Osteoblast (primary cell): Measurements from ENCODE around the gene NFATC3. TPM values are rescaled to one million over a fixed set of nuclear protein-coding genes. Genes with fewer than 3 reads are reported as not detected.

Source experiments
- DNase-seq: peaks from one replicate; pipeline ENCODE4 v3.0.0; 2011; ENCODE audit warnings: low spot score, mixed read lengths; ENCODE audit not compliant: insufficient read length; ENCODE audit errors: missing footprints
- H2AFZ ChIP-seq: 2 replicates; pipeline ENCODE4 v1.6.0; 2011; ENCODE audit warnings: mild to moderate bottlenecking, low read length
- H3K27ac ChIP-seq: 2 replicates; pipeline ENCODE4 v1.5.1; 2011; ENCODE audit warnings: mild to moderate bottlenecking, low read depth, low read length, moderate library complexity
- H3K27me3 ChIP-seq: 2 replicates; pipeline ENCODE4 v1.6.0; 2012; ENCODE audit warnings: mild to moderate bottlenecking, control low read depth, inconsistent platforms, low read length, moderate library complexity; ENCODE audit not compliant: insufficient read depth
- H3K36me3 ChIP-seq: 2 replicates; pipeline ENCODE4 v1.5.1; 2011; ENCODE audit warnings: mild to moderate bottlenecking, low read length, control low read depth, moderate library complexity; ENCODE audit not compliant: insufficient read depth
- H3K4me1 ChIP-seq: 2 replicates; pipeline ENCODE4 v1.5.1; 2011; ENCODE audit warnings: mild to moderate bottlenecking, low read length, control low read depth, moderate library complexity; ENCODE audit not compliant: insufficient read depth
- H3K4me2 ChIP-seq: 2 replicates; pipeline ENCODE4 v1.6.0; 2011; ENCODE audit warnings: mild to moderate bottlenecking, low read length; ENCODE audit not compliant: insufficient read depth
- H3K4me3 ChIP-seq: fragments of 200-600 bp; sonication (generic); 3 replicates; pipeline ENCODE4 v1.5.1; 2012; ENCODE audit warnings: mild to moderate bottlenecking, low read length, inconsistent platforms; ENCODE audit not compliant: insufficient read depth
- H3K79me2 ChIP-seq: 2 replicates; pipeline ENCODE4 v1.6.0; 2012; ENCODE audit warnings: mild to moderate bottlenecking, low read length, control low read depth, inconsistent platforms; ENCODE audit not compliant: insufficient read depth
- H3K9me3 ChIP-seq: 2 replicates; pipeline ENCODE4 v1.5.1; 2011; ENCODE audit warnings: low read depth, low read length, control low read depth
- H4K20me1 ChIP-seq: 2 replicates; pipeline ENCODE4 v1.6.0; 2012; ENCODE audit warnings: mild to moderate bottlenecking, low read length, control low read depth; ENCODE audit not compliant: insufficient read depth
- total RNA-seq: library from RNA; depleted of rRNA; stranded (reverse); fragments of >200 nt; gene quantifications from 2 replicates; pipeline ENCODE4 v1.2.3, GENCODE V29; 2012
- TF ChIP-seq, protein P1 (sequence below): IDR thresholded peaks from 2 replicates; pipeline ENCODE4 v1.5.1; 2011; ENCODE audit warnings: mild to moderate bottlenecking, low read depth, low read length, moderate library complexity; ENCODE audit errors: extremely low read depth

Gene NFATC3
- total RNA-seq, 1 donor, result 36.2 TPM

DNA sequence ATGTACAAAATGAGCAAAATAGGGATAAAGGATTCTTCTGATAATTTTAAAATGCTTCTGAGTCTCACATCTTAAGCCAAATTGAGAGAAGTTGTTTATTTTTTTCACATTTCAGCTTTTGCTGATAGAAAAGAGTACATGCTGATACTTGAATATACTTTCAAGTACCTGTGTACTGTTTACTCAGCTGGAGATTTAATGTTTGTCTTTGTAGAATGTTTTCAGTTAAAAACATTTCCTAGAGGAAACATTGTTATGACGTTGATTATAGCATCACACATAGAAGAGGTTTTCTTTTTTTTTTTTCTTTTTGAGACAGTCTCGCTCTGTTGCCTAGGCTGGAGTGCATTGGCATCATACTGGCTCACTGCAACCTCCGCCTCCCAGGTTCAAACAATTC is 131.1 kb downstream of the NFATC3 start:
- no peak overlapping the region for H3K27ac ChIP-seq
- H3K27me3 ChIP-seq, result no peaks in the 10 kb centered on the region
- no peaks in the 10 kb centered on the region for H4K20me1 ChIP-seq
- no peak overlapping the region for H3K4me3 ChIP-seq
- peaks cover 2% of the 10 kb centered on the region for H3K79me2 ChIP-seq
- no peaks in the 10 kb centered on the region for H3K36me3 ChIP-seq
- H3K9me3 ChIP-seq, result no peaks in the 10 kb centered on the region
- TF ChIP-seq, protein P1, sequence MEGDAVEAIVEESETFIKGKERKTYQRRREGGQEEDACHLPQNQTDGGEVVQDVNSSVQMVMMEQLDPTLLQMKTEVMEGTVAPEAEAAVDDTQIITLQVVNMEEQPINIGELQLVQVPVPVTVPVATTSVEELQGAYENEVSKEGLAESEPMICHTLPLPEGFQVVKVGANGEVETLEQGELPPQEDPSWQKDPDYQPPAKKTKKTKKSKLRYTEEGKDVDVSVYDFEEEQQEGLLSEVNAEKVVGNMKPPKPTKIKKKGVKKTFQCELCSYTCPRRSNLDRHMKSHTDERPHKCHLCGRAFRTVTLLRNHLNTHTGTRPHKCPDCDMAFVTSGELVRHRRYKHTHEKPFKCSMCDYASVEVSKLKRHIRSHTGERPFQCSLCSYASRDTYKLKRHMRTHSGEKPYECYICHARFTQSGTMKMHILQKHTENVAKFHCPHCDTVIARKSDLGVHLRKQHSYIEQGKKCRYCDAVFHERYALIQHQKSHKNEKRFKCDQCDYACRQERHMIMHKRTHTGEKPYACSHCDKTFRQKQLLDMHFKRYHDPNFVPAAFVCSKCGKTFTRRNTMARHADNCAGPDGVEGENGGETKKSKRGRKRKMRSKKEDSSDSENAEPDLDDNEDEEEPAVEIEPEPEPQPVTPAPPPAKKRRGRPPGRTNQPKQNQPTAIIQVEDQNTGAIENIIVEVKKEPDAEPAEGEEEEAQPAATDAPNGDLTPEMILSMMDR, result no peak
- DNase-seq, result no peak
- no peaks in the 10 kb centered on the region for H3K4me1 ChIP-seq
- H3K4me2 ChIP-seq, result no peak overlapping the region
- H2AFZ ChIP-seq, result no peak overlapping the region

DNA sequence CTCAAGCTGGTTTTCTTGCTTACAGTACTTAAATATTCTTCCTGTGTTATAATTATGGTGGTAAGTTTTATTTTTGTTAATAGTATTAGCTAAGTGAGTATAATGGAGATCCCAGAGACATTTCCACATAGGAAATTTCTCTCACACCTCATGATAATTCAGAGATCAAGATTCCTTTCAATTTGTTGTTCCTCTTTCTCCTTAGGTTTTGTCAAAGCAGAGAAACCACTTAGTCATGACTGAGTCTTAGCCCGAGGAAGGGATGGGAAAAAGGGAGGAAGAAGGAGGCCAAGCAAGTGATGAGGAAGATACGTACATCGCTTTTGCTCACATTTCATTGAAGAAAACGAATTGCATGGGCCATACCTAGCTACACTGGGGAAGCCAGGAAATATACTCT is 132.3 kb downstream of the NFATC3 start:
- DNase-seq, result no peak

DNA sequence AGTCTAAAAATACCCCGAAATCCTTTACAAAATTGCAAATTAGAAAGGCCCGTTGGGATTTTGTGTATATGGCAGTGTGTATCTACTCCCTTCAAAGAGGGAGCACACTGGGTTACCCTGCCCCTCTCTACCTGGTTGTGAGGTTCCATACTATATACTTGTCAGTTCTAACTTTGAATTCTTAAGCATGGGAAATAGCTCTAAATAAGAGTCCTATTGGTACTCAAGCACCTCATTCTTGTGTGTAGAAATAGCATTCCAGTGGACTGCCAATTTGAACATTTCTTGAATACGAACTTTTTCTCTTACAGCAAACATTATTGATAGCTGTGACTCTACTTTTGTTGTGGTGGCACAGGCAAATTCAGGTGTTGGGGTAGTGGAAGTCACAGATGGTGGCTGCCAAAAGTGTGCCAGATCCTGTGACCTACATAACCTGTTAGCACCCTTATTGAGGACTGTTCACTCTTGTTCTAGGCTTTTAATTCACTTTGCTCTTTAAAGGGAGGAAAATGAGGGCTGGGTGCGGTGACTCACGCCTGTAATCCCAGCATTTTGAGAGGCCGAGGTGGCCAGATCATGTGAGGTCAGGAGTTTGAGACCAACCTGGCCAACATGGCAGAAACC is 134.7 kb downstream of the NFATC3 start:
- Histone ChIP-seq H3K4me3 (no peak overlapping the region), H3K27ac (no peak overlapping the region), H3K27me3 (no peaks in the 10 kb centered on the region), H4K20me1 (no peaks in the 10 kb centered on the region), H3K9me3 (no peaks in the 10 kb centered on the region), H3K4me2 (no peak overlapping the region), H3K79me2 (no peaks in the 10 kb centered on the region), H2AFZ (no peak overlapping the region), H3K36me3 (no peaks in the 10 kb centered on the region), H3K4me1 (no peaks in the 10 kb centered on the region)
- TF ChIP-seq, protein P1, result no peak
- DNase-seq, result peak; percentile 43

More for the DNA sequence above, 132.3 kb downstream of the NFATC3 start:
- H3K36me3 ChIP-seq, result no peaks in the 10 kb centered on the region
- no peak overlapping the region for H2AFZ ChIP-seq
- no peaks in the 10 kb centered on the region for H3K27me3 ChIP-seq
- no peaks in the 10 kb centered on the region for H3K9me3 ChIP-seq
- H3K27ac ChIP-seq, result no peak overlapping the region
- TF ChIP-seq, protein P1, result no peak
- H3K4me2 ChIP-seq, result no peak overlapping the region
- H3K4me3 ChIP-seq, result no peak overlapping the region
- no peaks in the 10 kb centered on the region for H3K4me1 ChIP-seq
- H4K20me1 ChIP-seq, result no peaks in the 10 kb centered on the region
- H3K79me2 ChIP-seq, result no peaks in the 10 kb centered on the region

DNA sequence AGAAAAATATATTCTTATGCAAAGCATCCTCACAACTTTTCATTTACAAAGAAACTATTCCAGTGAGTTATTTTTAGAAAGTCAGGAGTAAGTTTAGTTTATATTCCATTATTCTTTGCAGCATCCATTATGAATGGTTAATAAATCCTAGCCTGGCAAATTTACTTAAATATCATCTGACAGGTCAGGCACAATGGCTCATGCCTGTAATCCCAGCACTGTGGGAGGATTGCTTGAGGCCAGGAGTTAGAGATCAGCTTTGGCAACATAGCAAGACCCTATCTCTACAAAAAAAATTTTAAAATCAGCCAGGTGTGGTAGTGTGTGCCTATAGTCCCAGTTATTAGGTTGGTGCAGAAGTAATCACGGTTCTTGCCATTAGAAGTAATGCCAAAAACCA is 137.9 kb downstream of the NFATC3 start:
- H3K9me3 ChIP-seq, result no peaks in the 10 kb centered on the region
- H2AFZ ChIP-seq, result no peak overlapping the region
- H3K4me3 ChIP-seq, result no peak overlapping the region

More for the DNA sequence above, 137.9 kb downstream of the NFATC3 start:
- Histone ChIP-seq H4K20me1 (no peaks in the 10 kb centered on the region), H3K27ac (no peak overlapping the region), H3K36me3 (peaks cover 5% of the 10 kb centered on the region), H3K4me2 (no peak overlapping the region), H3K27me3 (no peaks in the 10 kb centered on the region), H3K4me1 (peaks cover 4% of the 10 kb centered on the region), H3K79me2 (no peaks in the 10 kb centered on the region)
- TF ChIP-seq, protein P1, result no peak
- DNase-seq, result no peak
